GM12874 (cell line): Measurements from ENCODE around the gene RASSF3.

ENCODE experiments used
- CTCF ChIP-seq: IDR thresholded peaks from 2 replicates; pipeline ENCODE4 v1.5.1; 2011; ENCODE audit warnings: low read depth, mild to moderate bottlenecking, control low read depth, low read length, moderate library complexity; ENCODE audit not compliant: insufficient read depth

The RASSF3 gene

GRCh38 chr12:64653123-64653522, 42.8 kb downstream of the RASSF3 start:
- TF ChIP-seq CTCF = no peak

GRCh38 chr12:64655141-64655540, 44.8 kb downstream of the RASSF3 start:
- TF ChIP-seq CTCF = no peak

- no peak for TF ChIP-seq CTCF
Observed at GRCh38 chr12:64656429-64656828, 46.1 kb downstream of the RASSF3 start.

- TF ChIP-seq CTCF = no peak
Observed at GRCh38 chr12:64658892-64659481, 48.7 kb downstream of the RASSF3 start.

- no peak for TF ChIP-seq CTCF
Observed at GRCh38 chr12:64660237-64661018, 50.1 kb downstream of the RASSF3 start.

- no peak for TF ChIP-seq CTCF
Observed at GRCh38 chr12:64663015-64663414, 52.7 kb downstream of the RASSF3 start.

GRCh38 chr12:64665514-64665913, 55.2 kb downstream of the RASSF3 start:
- TF ChIP-seq CTCF = no peak
